ENCODE measurements around the gene AP1M1.
A peak's percentile ranks its signal among the peaks of the same experiment; 100 is the strongest.

AP1M1 gene

GRCh38 chr19:16185123-16185767 is 12.5 kb upstream of the AP1M1 start, which contains the start of gene FAM32A:
TSS of gene FAM32A (plus strand) at chr19:16185410. CDS start at chr19:16185443, 33 bp downstream.
- TF ChIP-seq CTCF (conservative IDR thresholded peaks at IDR 0.05; ENCODE audit: low read length), result peak; percentile 42
- peak; percentile 99 for DNase-seq (ENCODE audit: low read depth)
- peak within 1 kb of the TSS; percentile 95 for H3K4me3 ChIP-seq (ENCODE audit: low read length)

- peak; percentile 50 for TF ChIP-seq CTCF (conservative IDR thresholded peaks at IDR 0.05; ENCODE audit: low read length)
- peak; percentile 43 for DNase-seq (ENCODE audit: low read depth)
- H3K4me3 ChIP-seq (ENCODE audit: low read length), result peak overlapping the region; percentile 95
These were observed 12.0 kb upstream of the AP1M1 start for GRCh38 chr19:16185768-16186123.

GRCh38 chr19:16188521-16188920 is 9.2 kb upstream of the AP1M1 start:
- no peak for DNase-seq (ENCODE audit: low read depth)
- TF ChIP-seq CTCF (conservative IDR thresholded peaks at IDR 0.05; ENCODE audit: low read length), result no peak
- no peak overlapping the region for H3K4me3 ChIP-seq (ENCODE audit: low read length)

- no peak for TF ChIP-seq CTCF (conservative IDR thresholded peaks at IDR 0.05; ENCODE audit: low read length)
- H3K4me3 ChIP-seq (ENCODE audit: low read length), result no peak overlapping the region
- no peak for DNase-seq (ENCODE audit: low read depth)
These were observed 7.5 kb upstream of the AP1M1 start for GRCh38 chr19:16190198-16190597.

GRCh38 chr19:16190736-16191135 is 7.0 kb upstream of the AP1M1 start:
- no peak for TF ChIP-seq CTCF (conservative IDR thresholded peaks at IDR 0.05; ENCODE audit: low read length)
- no peak overlapping the region for H3K4me3 ChIP-seq (ENCODE audit: low read length)
- no peak for DNase-seq (ENCODE audit: low read depth)

- DNase-seq (ENCODE audit: low read depth), result no peak
- TF ChIP-seq CTCF (conservative IDR thresholded peaks at IDR 0.05; ENCODE audit: low read length), result no peak
- H3K4me3 ChIP-seq (ENCODE audit: low read length), result no peak overlapping the region
These were observed 6.3 kb upstream of the AP1M1 start for GRCh38 chr19:16191216-16191908.

GRCh38 chr19:16193466-16193865 is 4.2 kb upstream of the AP1M1 start:
- TF ChIP-seq CTCF (conservative IDR thresholded peaks at IDR 0.05; ENCODE audit: low read length), result no peak

More at GRCh38 chr19:16193466-16193865, 4.2 kb upstream of the AP1M1 start:
- H3K4me3 ChIP-seq (ENCODE audit: low read length), result no peak overlapping the region
- DNase-seq (ENCODE audit: low read depth), result no peak

All from AG10803 (cell line).